Measurements from ENCODE around the gene SLC39A11. TPM values are rescaled to one million over a fixed set of nuclear protein-coding genes. Genes with fewer than 3 reads are reported as not detected.
"Not testable (repeated sequence)": the region's sequence is repeated elsewhere in the genome, so short reads cannot be mapped to it uniquely, and the experiment has no call there.

SLC39A11 gene
- total RNA-seq, 2 experiments from 2014 or later = 9.7 to 12.2 TPM

DNA sequence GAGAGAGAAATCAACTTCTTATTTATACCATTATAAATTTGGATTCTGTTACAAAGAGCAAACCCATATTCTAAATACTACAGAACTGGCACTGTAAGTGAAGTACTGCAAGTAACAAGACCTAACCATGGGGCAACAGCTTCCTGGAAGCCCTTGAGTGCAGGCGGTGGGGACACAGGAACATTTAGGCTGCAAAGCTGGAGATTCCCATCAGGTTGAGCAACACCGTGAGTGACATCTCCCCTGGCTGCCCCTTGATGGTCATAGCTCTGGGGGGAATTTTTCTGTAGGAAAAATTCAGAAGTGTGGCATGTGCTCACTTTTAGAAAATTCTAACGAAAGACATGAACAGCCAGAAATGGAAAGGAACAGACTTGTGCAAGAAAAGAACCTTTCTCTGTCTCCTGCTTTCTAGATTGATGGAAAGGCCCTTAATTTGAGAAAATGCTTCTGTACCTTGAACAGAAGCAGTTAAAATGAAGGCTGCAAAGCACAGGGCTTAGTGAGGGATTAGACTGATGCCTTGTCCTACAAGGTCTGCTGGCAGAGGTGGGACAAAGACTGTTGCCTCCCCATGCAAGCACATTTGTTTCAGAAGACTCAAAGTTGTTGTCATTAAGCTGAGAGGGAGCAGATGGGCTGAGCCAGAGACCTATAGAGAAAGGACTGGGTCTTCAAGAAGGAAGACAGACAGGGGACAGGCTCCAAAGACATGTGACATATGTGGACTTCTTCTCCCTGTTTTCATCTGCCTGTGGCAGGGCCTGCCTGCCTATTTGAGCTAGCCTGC, 380.8 kb downstream of the SLC39A11 start:
- H3K27ac ChIP-seq (ENCODE audit: low read depth in 1 of 2, low read length in 2 of 2) = no peak overlapping the region
- DNase-seq (no peak), ATAC-seq (ENCODE audit: poor library complexity) (no peak)
- intact Hi-C loops (cut with DNase I, micrococcal nuclease) = no loop called here
- Mint-ChIP-seq H3K9me3 (peaks cover 15% of the 10 kb centered on the region), H3K36me3 (ENCODE audit: low read depth) (peaks cover 31% of the 10 kb centered on the region), H3K4me1 (ENCODE audit: low read depth) (peaks cover 23% of the 10 kb centered on the region), H3K27ac (no peak overlapping the region), H3K4me3 (no peak overlapping the region), H3K27me3 (no peaks in the 10 kb centered on the region)
- ChIA-PET POLR2A (no interaction called here), CTCF (interaction anchor here (1.1 to 2.6 kb wide), 2 partner anchors 14 to 15 kb away, joined by 3 to 8 read pairs; no protein-coding TSS in a partner anchor)
- peaks cover 0 to 9% of the 10 kb centered on the region in 2 experiments for H3K9me3 ChIP-seq (ENCODE audit: control insufficient read depth in 1 of 2, insufficient read depth in 1 of 2, low read length in 2 of 2)
- TF ChIP-seq CTCF (IDR thresholded peaks at IDR 0.05) = no peak
- H3K4me3 ChIP-seq (ENCODE audit: low read length) = no peak overlapping the region
- H3K36me3 ChIP-seq (ENCODE audit: insufficient read depth, low read length) = no peaks in the 10 kb centered on the region
- H3K4me1 ChIP-seq (ENCODE audit: insufficient read depth, low read length) = peaks cover 2% of the 10 kb centered on the region
- H3K27me3 ChIP-seq (ENCODE audit: control insufficient read depth in 1 of 2, insufficient read depth in 2 of 2, low read length in 2 of 2) = no peaks in the 10 kb centered on the region

DNA sequence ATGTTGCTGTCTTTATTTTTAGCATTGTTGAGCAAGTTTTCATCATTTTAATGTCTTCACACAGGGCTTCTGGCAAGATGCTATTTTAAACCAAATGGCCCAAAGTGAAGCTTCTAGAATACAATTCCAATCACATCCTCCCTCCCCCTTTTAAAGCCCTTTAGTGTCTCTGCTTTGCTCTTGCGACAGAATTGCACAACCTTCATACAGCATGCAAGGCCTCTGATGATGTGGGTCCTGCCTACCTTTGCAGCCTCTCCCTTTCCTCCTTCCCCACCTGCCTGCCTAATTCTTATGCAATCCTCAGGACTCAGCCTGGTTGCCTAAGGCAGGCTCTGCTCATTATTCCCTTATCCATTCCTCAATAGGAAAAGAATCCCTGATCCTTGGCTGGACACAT, 381.7 kb downstream of the SLC39A11 start:
- ATAC-seq (ENCODE audit: poor library complexity) = no peak
- Mint-ChIP-seq H3K9me3 (peaks cover 15% of the 10 kb centered on the region), H3K4me1 (ENCODE audit: low read depth) (peaks cover 23% of the 10 kb centered on the region), H3K27me3 (no peaks in the 10 kb centered on the region), H3K4me3 (no peak overlapping the region), H3K36me3 (ENCODE audit: low read depth) (peaks cover 31% of the 10 kb centered on the region), H3K27ac (no peak overlapping the region)
- Histone ChIP-seq H3K9me3 (ENCODE audit: control insufficient read depth in 1 of 2, insufficient read depth in 1 of 2, low read length in 2 of 2) (peaks cover 0 to 9% of the 10 kb centered on the region in 2 experiments), H3K4me3 (ENCODE audit: low read length) (no peak overlapping the region), H3K27me3 (ENCODE audit: control insufficient read depth in 1 of 2, insufficient read depth in 2 of 2, low read length in 2 of 2) (no peaks in the 10 kb centered on the region), H3K27ac (ENCODE audit: low read depth in 1 of 2, low read length in 2 of 2) (no peak overlapping the region), H3K4me1 (ENCODE audit: insufficient read depth, low read length) (peaks cover 2% of the 10 kb centered on the region), H3K36me3 (ENCODE audit: insufficient read depth, low read length) (no peaks in the 10 kb centered on the region)
- ChIA-PET CTCF (no interaction called here), POLR2A (no interaction called here)
- DNase-seq = no peak
- intact Hi-C loops (cut with DNase I, micrococcal nuclease) = no loop called here
- no peak for TF ChIP-seq CTCF (IDR thresholded peaks at IDR 0.05)

- intact Hi-C loops (cut with DNase I, micrococcal nuclease) = no loop called here
- peak in 1 of 14 experiments; percentile 17 for DNase-seq
- peaks cover 0 to 9% of the 10 kb centered on the region in 2 experiments for H3K9me3 ChIP-seq (ENCODE audit: control insufficient read depth in 1 of 2, insufficient read depth in 1 of 2, low read length in 2 of 2)
- ChIA-PET POLR2A (no interaction called here), CTCF (no interaction called here)
- peaks cover 23% of the 10 kb centered on the region for H3K4me1 Mint-ChIP-seq (ENCODE audit: low read depth)
- no peak for TF ChIP-seq CTCF (IDR thresholded peaks at IDR 0.05)
- no peak overlapping the region for H3K4me3 ChIP-seq (ENCODE audit: low read length)
- no peak overlapping the region for H3K4me3 Mint-ChIP-seq
- no peaks in the 10 kb centered on the region for H3K36me3 ChIP-seq (ENCODE audit: insufficient read depth, low read length)
- peaks cover 29% of the 10 kb centered on the region for H3K36me3 Mint-ChIP-seq (ENCODE audit: low read depth)
- H3K27me3 ChIP-seq (ENCODE audit: control insufficient read depth in 1 of 2, insufficient read depth in 2 of 2, low read length in 2 of 2) = no peaks in the 10 kb centered on the region
- ATAC-seq (ENCODE audit: poor library complexity) = no peak
- H3K27ac Mint-ChIP-seq = no peak overlapping the region
- no peaks in the 10 kb centered on the region for H3K27me3 Mint-ChIP-seq
- H3K4me1 ChIP-seq (ENCODE audit: insufficient read depth, low read length) = peaks cover 2% of the 10 kb centered on the region
- H3K27ac ChIP-seq (ENCODE audit: low read depth in 1 of 2, low read length in 2 of 2) = no peak overlapping the region
- peaks cover 15% of the 10 kb centered on the region for H3K9me3 Mint-ChIP-seq
These were observed 382.3 kb downstream of the SLC39A11 start for GRCh38 chr17:72710202-72710601.

DNA sequence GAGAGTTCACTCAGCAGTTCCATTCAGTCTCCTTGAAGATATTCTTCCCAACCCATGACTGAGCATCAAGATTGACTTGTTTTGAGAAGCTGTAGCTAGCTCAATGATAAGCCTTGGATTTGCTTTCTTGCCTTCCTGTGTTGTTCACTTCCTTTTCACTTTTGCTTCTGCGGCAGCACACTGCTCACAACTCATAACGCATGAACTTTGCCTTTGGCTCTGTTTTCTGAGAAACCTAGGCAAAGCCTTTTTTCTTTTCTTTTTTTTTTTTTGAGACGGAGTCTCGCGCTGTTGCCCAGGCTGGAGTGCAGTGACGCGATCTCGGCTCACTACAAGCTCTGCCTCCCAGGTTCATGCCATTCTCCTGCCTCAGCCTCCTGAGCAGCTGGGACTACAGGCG, 383.8 kb downstream of the SLC39A11 start:
- H3K4me3 Mint-ChIP-seq; H3K36me3 ChIP-seq (ENCODE audit: insufficient read depth, low read length); H3K27me3 Mint-ChIP-seq; H3K9me3 ChIP-seq (ENCODE audit: control insufficient read depth in 1 of 2, insufficient read depth in 1 of 2, low read length in 2 of 2); H3K4me3 ChIP-seq (ENCODE audit: low read length); intact Hi-C loops (cut with DNase I, micrococcal nuclease); POLR2A ChIA-PET; H3K4me1 ChIP-seq (ENCODE audit: insufficient read depth, low read length); H3K27me3 ChIP-seq (ENCODE audit: control insufficient read depth in 1 of 2, insufficient read depth in 2 of 2, low read length in 2 of 2); H3K27ac ChIP-seq (ENCODE audit: low read depth in 1 of 2, low read length in 2 of 2); ATAC-seq (ENCODE audit: poor library complexity); H3K27ac Mint-ChIP-seq: not testable (repeated sequence)
- Mint-ChIP-seq H3K36me3 (ENCODE audit: low read depth) (peaks cover 27% of the 10 kb centered on the region), H3K9me3 (peaks cover 15% of the 10 kb centered on the region), H3K4me1 (ENCODE audit: low read depth) (peaks cover 23% of the 10 kb centered on the region)
- peak in 1 of 14 experiments; percentile 11 for DNase-seq
- CTCF ChIA-PET = interaction anchor here (1.0 kb wide), 1 partner anchor 11 kb away, joined by 3 read pairs; no protein-coding TSS in a partner anchor
